Activated CD8-positive, alpha-beta memory T cell treated with anti-CD3 and anti-CD28 coated beads, Interleukin-2, amount 10 ng/mL, durations not matched to agents 7 days and 5 days (primary cell): Measurements from ENCODE around the gene ARSB. TPM values are rescaled to one million over a fixed set of nuclear protein-coding genes. Genes with fewer than 3 reads are reported as not detected.

Source experiments
- ATAC-seq: fragments of 150-1000 bp; cut with Tn5 transposase; one replicate; pipeline ENCODE4 v1.10.0; 2021; ENCODE audit warnings: moderate library complexity
- CTCF ChIA-PET: fragments of 350-600 bp; sonication (Branson Sonifier 250); formaldehyde crosslinking; loops from one replicate; lab custom pipeline; 2021; ENCODE audit warnings: antibody characterized with exemption; lab: Charles Lee
- DNase-seq: peaks from one replicate; pipeline ENCODE4 v3.0.0-alpha.2; 2020
- H3K27ac Mint-ChIP-seq: one replicate; pipeline ENCODE4 v1.8.0; 2021; ENCODE audit warnings: mild to moderate bottlenecking, mixed read lengths
- H3K27me3 Mint-ChIP-seq: one replicate; pipeline ENCODE4 v1.8.0; 2021; ENCODE audit warnings: mixed read lengths
- H3K36me3 Mint-ChIP-seq: one replicate; pipeline ENCODE4 v1.8.0; 2021; ENCODE audit warnings: mild to moderate bottlenecking, mixed read lengths
- H3K4me1 Mint-ChIP-seq: one replicate; pipeline ENCODE4 v1.8.0; 2021; ENCODE audit warnings: mixed read lengths
- H3K4me3 Mint-ChIP-seq: one replicate; pipeline ENCODE4 v1.8.0; 2021; ENCODE audit warnings: mild to moderate bottlenecking, moderate library complexity, mixed read lengths
- H3K9me3 Mint-ChIP-seq: one replicate; pipeline ENCODE4 v1.8.0; 2022; ENCODE audit warnings: low read depth, mixed read lengths
- total RNA-seq, 2 experiments: library from RNA; stranded (reverse); gene quantifications; one replicate each; pipeline ENCODE4 v1.2.3, GENCODE V29; 2021

Gene ARSB
- total RNA-seq, 2 experiments from 2014 or later: 12.3 to 13.0 TPM

- no peak for DNase-seq
- CTCF ChIA-PET: no interaction called here
- no peak overlapping the region for H3K4me3 Mint-ChIP-seq
- H3K9me3 Mint-ChIP-seq: no peaks in the 10 kb centered on the region
- ATAC-seq: no peak
- peaks cover 3% of the 10 kb centered on the region for H3K27me3 Mint-ChIP-seq
- no peak overlapping the region for H3K27ac Mint-ChIP-seq
- peaks cover 20% of the 10 kb centered on the region for H3K4me1 Mint-ChIP-seq
- no peaks in the 10 kb centered on the region for H3K36me3 Mint-ChIP-seq
Observed at GRCh38 chr5:78760366-78760765, 224.7 kb downstream of the ARSB start.

DNA sequence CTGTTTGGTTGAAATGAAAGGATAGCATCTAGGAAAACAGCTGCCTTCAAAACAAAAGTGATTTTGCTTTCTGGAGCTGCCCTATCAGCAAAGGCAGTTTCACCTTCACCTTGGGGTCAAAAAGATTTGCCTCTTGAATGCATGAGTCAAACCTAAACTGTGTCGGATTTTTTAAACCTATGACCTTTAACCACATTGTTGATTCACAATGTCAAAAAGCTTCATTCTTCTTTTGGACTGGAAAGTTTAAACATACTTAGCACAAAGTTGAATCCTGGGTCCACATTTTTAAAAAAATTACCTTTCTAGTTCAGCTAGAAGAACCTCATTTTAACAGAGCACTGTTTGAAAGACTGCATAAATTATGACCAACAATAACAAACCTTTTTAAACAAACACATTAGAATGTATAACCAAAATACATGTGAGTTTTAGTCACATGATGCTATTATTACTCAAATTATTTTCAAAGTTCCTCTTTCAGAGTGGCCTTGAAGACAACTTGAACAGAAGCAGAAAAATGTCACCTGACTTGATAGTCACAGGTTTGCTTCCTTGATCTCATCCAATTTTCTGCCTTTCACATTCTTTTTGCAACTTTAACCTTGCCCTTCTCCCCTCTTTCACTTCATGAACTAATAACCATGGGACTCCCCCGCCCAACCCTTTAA, 226.8 kb downstream of the ARSB start:
- Mint-ChIP-seq H3K27ac (no peak overlapping the region), H3K4me3 (no peak overlapping the region), H3K4me1 (peaks cover 26% of the 10 kb centered on the region), H3K27me3 (peaks cover 3% of the 10 kb centered on the region), H3K36me3 (no peaks in the 10 kb centered on the region), H3K9me3 (no peaks in the 10 kb centered on the region)
- ATAC-seq (peak; percentile 53), DNase-seq (no peak)
- CTCF ChIA-PET: interaction anchor here (0.9 to 1.1 kb wide), 2 partner anchors 12 to 14 kb away, joined by 3 read pairs; no protein-coding TSS in a partner anchor

GRCh38 chr5:78757269-78758053, 227.6 kb downstream of the ARSB start:
- no peak overlapping the region for H3K4me3 Mint-ChIP-seq
- no peak for DNase-seq
- no peaks in the 10 kb centered on the region for H3K36me3 Mint-ChIP-seq
- CTCF ChIA-PET: interaction anchor here (1.1 kb wide), 1 partner anchor 13 kb away, joined by 3 read pairs; no protein-coding TSS in a partner anchor
- H3K9me3 Mint-ChIP-seq: no peaks in the 10 kb centered on the region
- peaks cover 26% of the 10 kb centered on the region for H3K4me1 Mint-ChIP-seq
- H3K27ac Mint-ChIP-seq: no peak overlapping the region
- ATAC-seq: no peak
- H3K27me3 Mint-ChIP-seq: peaks cover 3% of the 10 kb centered on the region

GRCh38 chr5:78756858-78757257, 228.3 kb downstream of the ARSB start:
- Mint-ChIP-seq H3K27ac (no peak overlapping the region), H3K4me1 (peaks cover 26% of the 10 kb centered on the region), H3K27me3 (peaks cover 3% of the 10 kb centered on the region), H3K4me3 (no peak overlapping the region), H3K36me3 (no peaks in the 10 kb centered on the region), H3K9me3 (no peaks in the 10 kb centered on the region)
- no peak for ATAC-seq
- no peak for DNase-seq
- CTCF ChIA-PET: no interaction called here

GRCh38 chr5:78755822-78756429, 229.2 kb downstream of the ARSB start:
- no peaks in the 10 kb centered on the region for H3K36me3 Mint-ChIP-seq
- peaks cover 26% of the 10 kb centered on the region for H3K4me1 Mint-ChIP-seq
- CTCF ChIA-PET: no interaction called here
- H3K4me3 Mint-ChIP-seq: no peak overlapping the region
- H3K27me3 Mint-ChIP-seq: peaks cover 3% of the 10 kb centered on the region
- ATAC-seq: no peak
- no peak for DNase-seq
- H3K9me3 Mint-ChIP-seq: no peaks in the 10 kb centered on the region
- H3K27ac Mint-ChIP-seq: no peak overlapping the region

DNA sequence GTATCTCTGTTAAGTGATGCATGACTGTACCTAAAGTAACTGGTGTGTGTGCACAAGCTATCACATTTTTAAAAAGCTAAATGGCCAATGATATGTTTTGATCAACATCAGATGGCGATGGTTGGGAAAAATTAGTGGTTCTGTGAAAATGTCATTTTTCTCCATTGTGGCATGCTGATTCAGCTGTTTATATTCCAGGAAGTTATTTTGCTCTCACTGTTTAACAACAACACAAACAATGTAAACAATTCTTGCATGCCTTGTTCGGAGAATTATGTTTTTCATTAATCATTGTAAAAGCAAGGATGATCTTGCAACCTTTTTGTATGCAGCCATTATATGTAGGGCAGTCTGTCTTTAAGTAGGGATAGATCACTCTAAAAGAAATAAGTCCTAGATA, 230.5 kb downstream of the ARSB start:
- no peaks in the 10 kb centered on the region for H3K9me3 Mint-ChIP-seq
- peaks cover 3% of the 10 kb centered on the region for H3K27me3 Mint-ChIP-seq
- H3K27ac Mint-ChIP-seq: no peak overlapping the region
- peaks cover 26% of the 10 kb centered on the region for H3K4me1 Mint-ChIP-seq
- H3K4me3 Mint-ChIP-seq: no peak overlapping the region
- no peaks in the 10 kb centered on the region for H3K36me3 Mint-ChIP-seq
- CTCF ChIA-PET: interaction anchor here (1.0 kb wide), 1 partner anchor 145 kb away, joined by 3 read pairs; no protein-coding TSS in a partner anchor
- DNase-seq (no peak), ATAC-seq (no peak)

- Mint-ChIP-seq H3K27ac (no peak overlapping the region), H3K4me3 (no peak overlapping the region), H3K9me3 (no peaks in the 10 kb centered on the region), H3K36me3 (no peaks in the 10 kb centered on the region), H3K27me3 (peaks cover 3% of the 10 kb centered on the region), H3K4me1 (peaks cover 19% of the 10 kb centered on the region)
- ATAC-seq (no peak), DNase-seq (no peak)
- CTCF ChIA-PET: interaction anchor here (0.7 kb wide), 1 partner anchor 1236 kb away, joined by 3 read pairs; no protein-coding TSS in a partner anchor
Observed at GRCh38 chr5:78753093-78753531, 232.0 kb downstream of the ARSB start.

DNA sequence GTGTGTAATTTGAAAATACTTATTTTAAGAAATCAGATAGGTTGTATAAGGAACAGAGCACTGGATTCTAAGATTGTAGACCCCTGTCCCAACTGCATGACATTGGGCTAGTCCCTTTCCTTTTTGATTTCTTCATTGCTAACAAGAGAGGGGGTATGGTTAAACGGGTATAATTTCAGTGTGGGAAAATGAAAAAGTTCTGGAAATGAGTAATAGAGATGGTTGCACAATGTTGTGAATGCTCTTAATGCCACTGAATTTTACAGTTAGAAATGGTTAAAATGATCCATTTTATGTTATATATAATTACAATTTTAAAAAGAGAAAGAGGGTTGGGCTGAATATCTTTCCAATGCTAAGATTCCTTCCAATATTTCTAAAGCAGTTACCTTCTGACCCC, 233.2 kb downstream of the ARSB start:
- Mint-ChIP-seq H3K27ac (no peak overlapping the region), H3K4me1 (peaks cover 7% of the 10 kb centered on the region), H3K27me3 (peaks cover 11% of the 10 kb centered on the region), H3K36me3 (no peaks in the 10 kb centered on the region), H3K9me3 (no peaks in the 10 kb centered on the region), H3K4me3 (no peak overlapping the region)
- no peak for ATAC-seq
- CTCF ChIA-PET: no interaction called here
- DNase-seq: no peak

DNA sequence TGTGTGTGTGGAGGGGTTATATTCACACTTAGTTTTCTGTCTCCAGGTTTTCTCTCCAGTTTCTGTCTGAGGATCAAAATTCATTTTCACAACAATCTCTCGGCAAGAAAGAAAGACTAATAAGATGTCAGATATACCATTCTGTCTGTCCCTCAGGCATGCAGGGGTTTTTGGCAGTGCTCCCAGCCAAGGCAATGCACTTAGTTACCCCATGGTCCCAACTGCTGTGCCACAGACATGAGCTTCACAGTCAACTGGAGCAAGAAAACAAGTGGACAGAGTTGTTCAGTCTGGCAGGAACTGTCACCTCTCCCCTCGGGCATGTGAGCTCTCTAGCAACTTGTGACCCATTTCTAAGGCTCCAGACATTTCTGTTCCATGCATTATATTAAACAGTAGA, 234.8 kb downstream of the ARSB start:
- ATAC-seq: no peak

DNA sequence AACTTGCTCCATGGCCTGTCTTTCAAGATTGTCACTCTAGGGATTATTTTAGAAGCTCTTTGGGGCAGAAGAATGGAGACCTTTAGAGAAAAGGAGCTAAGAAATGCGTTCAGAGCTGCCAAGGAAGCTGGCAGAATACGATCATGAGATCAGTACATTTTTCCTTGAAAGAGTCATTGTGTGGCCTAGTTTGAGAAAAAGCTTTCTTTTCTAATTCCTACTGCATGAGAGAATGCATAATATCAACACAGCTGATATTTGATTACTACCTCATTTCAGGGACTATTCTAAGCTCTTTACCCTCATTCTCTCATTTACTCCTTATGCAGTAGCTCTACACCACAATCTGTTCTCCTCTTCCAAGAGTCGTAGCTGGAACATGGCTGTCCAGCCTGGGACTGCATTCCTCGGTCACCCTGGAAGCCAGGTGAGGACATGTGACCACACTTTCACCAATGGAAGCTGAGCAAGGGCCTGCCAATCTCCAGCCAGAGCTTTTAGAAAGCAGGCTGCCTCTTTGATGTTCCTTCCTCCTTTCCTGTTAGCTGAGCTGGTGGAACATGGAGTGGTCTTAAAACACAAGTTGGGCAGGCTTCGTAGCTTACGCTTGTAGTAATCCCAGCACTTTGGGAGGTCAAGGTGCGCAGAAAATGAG, 237.3 kb downstream of the ARSB start:
- CTCF ChIA-PET: no interaction called here
- Mint-ChIP-seq H3K36me3 (no peaks in the 10 kb centered on the region), H3K27me3 (peaks cover 32% of the 10 kb centered on the region), H3K27ac (no peak overlapping the region), H3K9me3 (no peaks in the 10 kb centered on the region), H3K4me3 (no peak overlapping the region), H3K4me1 (no peaks in the 10 kb centered on the region)
- no peak for ATAC-seq
- DNase-seq: no peak

More for the DNA sequence above, 234.8 kb downstream of the ARSB start:
- no peaks in the 10 kb centered on the region for H3K36me3 Mint-ChIP-seq
- H3K27me3 Mint-ChIP-seq: peaks cover 22% of the 10 kb centered on the region
- H3K4me3 Mint-ChIP-seq: no peak overlapping the region
- H3K4me1 Mint-ChIP-seq: peaks cover 6% of the 10 kb centered on the region
- no peak overlapping the region for H3K27ac Mint-ChIP-seq
- no peak for DNase-seq
- CTCF ChIA-PET: no interaction called here
- no peaks in the 10 kb centered on the region for H3K9me3 Mint-ChIP-seq

DNA sequence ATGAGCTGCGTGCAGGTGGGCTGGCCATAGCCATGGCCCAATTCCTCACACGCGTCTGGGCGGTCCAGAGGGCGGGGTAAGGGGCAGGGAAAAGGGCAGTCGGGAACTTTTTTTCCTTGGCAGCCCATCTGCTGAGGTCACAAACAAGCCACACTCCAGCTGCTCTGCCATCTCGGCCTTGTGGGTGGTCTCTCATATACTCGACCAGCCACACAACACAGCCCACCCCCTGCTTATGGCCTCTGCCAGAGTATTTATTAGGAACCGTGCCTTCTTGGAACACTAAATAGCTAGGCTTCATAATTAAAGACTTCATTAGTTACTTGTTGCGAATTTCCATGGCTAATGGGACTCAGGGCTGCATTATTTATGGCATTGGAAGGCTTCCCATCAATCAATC, 238.1 kb downstream of the ARSB start:
- no peak for ATAC-seq
- no peaks in the 10 kb centered on the region for H3K9me3 Mint-ChIP-seq
- peaks cover 32% of the 10 kb centered on the region for H3K27me3 Mint-ChIP-seq
- CTCF ChIA-PET: no interaction called here
- H3K4me3 Mint-ChIP-seq: no peak overlapping the region
- no peak for DNase-seq
- no peaks in the 10 kb centered on the region for H3K4me1 Mint-ChIP-seq
- no peak overlapping the region for H3K27ac Mint-ChIP-seq
- H3K36me3 Mint-ChIP-seq: no peaks in the 10 kb centered on the region

GRCh38 chr5:78746021-78746770, 238.9 kb downstream of the ARSB start:
- Mint-ChIP-seq H3K27ac (no peak overlapping the region), H3K4me3 (no peak overlapping the region), H3K4me1 (no peaks in the 10 kb centered on the region), H3K27me3 (peaks cover 34% of the 10 kb centered on the region), H3K36me3 (no peaks in the 10 kb centered on the region), H3K9me3 (no peaks in the 10 kb centered on the region)
- ATAC-seq: no peak
- no peak for DNase-seq
- CTCF ChIA-PET: no interaction called here
